Endothelial cell of hepatic sinusoid (primary cell): ENCODE measurements around the gene OGN.

ENCODE experiments used
- in situ Hi-C: cut with HindIII; loops from 2 replicates; pipeline ENCODE4 v1.10.0; 2017; ENCODE audit warnings: low sequenced_read_pairs

Gene OGN

GRCh38 chr9:92406477-92406876 lies 2.1 kb upstream of the OGN start:
- in situ Hi-C loops: no loop called here

DNA sequence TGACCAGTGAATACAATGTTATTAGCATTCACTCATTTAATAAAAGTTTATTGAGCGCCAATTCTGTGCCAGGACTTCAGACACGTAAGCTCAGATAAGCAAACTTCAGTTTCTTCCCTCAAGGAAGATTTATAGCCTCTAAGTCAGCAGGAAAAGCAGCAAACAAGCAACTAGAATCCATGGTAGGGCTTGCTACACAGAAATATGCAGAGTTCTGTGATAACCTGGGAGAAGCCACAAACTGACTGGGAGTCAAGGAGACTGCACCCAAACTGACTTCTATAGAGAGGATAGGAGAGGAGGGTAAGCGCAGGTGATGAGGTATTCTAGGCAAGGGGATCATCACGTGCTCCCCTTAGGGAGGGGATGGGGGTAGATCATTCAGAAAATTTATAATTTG lies 1.4 kb upstream of the OGN start:
- in situ Hi-C loops: no loop called here

DNA sequence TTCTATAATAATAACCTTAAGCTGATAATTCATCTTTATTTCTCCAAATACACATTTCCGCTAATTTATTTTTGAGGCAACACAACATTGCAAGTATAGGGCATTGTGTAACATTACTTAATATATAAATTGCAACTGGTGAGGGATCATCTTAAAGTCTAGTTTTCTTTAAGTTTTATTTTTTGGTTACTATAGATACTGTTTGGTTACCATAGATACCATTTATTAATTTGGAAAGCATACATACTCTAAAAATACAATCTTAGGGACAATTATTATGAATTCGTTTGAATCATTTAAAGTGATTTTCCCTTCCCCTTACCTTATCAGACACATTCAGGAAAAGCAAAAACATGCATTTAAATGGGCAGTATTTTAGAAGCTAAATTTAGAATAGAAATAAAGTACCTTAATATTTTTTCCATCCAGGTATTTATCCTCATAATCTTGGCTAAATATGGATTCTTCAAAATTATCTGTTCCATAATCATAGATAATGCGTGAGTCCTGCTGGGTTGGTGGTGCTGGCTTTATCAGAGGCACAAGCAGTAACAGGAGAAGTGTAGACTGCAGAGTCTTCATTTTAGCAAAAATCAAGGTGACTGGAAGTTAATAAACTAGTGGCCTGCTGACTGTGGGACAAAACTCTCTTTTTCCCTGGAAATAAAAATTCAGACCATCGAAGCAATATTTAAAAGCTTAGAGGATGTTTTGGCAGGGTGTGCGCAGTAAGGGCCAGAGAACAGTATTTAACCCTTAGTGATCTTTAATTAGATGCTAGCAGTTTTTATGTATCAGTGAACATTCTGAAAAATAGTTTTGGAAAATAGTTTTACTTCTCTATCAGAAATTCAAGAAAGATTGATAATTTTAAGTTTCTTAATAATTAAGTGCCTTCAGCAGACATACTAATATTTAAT lies 1.3 kb downstream of the OGN start:
- in situ Hi-C loops: no loop called here

DNA sequence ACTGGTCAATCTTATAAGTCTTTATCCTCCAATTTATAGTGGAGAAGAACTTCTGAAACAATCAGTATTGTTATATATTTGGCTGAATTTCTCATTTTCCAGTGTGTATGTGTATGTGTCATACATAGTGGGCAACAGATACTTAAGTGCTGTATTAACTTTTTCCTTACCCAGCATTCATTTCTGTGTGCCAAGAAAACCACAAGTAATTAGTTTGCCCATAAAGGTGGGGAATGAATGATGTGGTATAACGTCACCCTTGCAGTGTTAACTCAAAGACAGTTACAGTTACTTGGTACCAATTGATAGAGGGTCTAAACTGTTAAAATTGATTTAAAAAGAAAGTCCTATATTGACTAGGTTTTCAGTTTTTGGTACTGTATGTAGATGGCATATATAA lies 2.0 kb downstream of the OGN start:
- in situ Hi-C loops: no loop called here

DNA sequence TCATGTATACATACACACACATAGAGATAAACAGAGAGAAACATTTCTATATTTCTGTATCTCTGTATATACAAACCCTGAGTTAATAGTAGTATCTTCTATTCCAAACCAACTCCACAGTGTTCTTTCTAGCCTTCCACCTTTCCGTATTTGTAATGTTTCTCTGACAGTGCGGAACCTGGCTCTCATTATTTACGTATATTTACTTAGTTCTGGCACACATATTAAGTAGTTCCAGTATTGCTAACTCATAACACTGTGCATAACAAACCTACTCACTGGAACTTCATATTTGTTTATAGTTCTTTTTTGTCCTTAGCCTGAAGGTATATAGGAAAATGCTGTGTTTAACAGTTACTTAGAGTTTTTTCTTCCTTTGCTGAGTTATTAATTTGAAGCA lies 6.5 kb downstream of the OGN start:
- in situ Hi-C loops: loop anchor here (25.0 kb wide), 1 partner anchor 89 kb away; the partner anchor contains the start of gene ASPN

DNA sequence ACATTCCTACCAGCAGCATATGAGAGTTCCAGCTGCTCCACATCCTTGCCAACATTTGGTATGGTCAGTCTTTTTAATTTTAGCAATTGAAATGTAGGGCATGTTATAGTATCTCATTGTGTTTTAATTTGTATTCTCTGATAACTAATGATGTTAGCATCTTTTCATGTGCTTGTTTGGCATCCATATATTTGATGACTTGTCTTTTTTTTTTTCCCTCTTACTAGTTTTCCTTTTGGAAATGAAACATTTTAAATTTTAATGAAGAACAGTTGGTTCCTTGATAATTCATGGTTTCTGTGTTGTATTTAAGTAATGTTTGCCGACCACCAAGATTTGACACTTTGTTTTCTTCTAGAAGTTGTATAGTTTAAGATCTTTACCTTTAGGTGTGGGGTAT lies 8.8 kb downstream of the OGN start:
- in situ Hi-C loops: loop anchor here (25.0 kb wide), 1 partner anchor 92 kb away; the partner anchor contains the start of gene ASPN

GRCh38 chr9:92393686-92394085 lies 10.7 kb downstream of the OGN start:
- in situ Hi-C loops: loop anchor here (25.0 kb wide), 1 partner anchor 94 kb away; the partner anchor contains the start of gene ASPN

DNA sequence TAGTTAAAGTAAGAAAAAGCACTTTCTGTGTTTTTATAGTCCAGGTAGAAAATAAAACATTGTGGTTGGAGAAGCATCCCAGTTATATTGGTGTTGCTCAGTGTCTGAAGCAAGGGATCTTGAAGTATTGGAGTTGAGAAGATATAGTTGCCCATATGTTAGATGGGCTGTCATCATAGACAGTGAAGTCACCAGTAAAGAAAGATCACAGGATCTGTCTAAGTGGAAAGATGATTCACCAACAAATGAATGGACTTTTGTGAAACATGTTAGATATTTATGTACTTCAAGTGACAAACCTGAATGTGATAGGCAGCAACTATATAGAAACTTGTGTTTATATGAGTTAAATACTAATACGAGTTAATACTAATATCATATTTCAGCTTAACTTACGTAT lies 11.7 kb downstream of the OGN start:
- in situ Hi-C loops: loop anchor here (25.0 kb wide), 1 partner anchor 95 kb away; the partner anchor contains the start of gene ASPN

DNA sequence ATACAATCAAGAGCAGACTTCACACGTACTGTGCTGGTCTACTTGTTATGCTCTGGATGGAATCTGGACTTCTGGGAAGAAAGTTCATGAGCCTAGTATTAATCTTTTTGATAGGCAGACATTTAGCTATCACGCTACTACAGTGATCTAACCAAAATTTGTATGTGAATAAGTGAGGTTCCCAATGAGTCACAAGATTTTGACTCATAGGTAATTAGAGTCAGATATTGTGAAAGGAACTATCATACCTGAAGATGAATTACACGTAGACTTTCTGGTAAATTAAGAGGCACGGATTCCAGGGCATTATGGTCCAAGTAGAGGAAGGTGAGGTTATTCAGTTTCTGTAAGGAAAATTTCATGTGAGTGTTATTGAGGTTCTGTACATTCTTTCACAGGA lies 18.4 kb downstream of the OGN start:
- in situ Hi-C loops: loop anchor here (25.0 kb wide), 1 partner anchor 101 kb away; the partner anchor contains the start of gene ASPN

- in situ Hi-C loops: loop anchor here (25.0 kb wide), 1 partner anchor 102 kb away; the partner anchor contains the start of gene ASPN
Observed at GRCh38 chr9:92385477-92385876, 18.9 kb downstream of the OGN start.

- in situ Hi-C loops: loop anchor here (25.0 kb wide), 1 partner anchor 102 kb away; the partner anchor contains the start of gene ASPN
Observed at GRCh38 chr9:92385001-92385400, 19.4 kb downstream of the OGN start.

GRCh38 chr9:92384375-92384774 lies 20.0 kb downstream of the OGN start:
- in situ Hi-C loops: loop anchor here (25.0 kb wide), 1 partner anchor 103 kb away; the partner anchor contains the start of gene ASPN

GRCh38 chr9:92381775-92382174 lies 22.6 kb downstream of the OGN start:
- in situ Hi-C loops: loop anchor here (25.0 kb wide), 1 partner anchor 106 kb away; the partner anchor contains the start of gene ASPN

GRCh38 chr9:92380603-92381002 lies 23.8 kb downstream of the OGN start:
- in situ Hi-C loops: loop anchor here (25.0 kb wide), 1 partner anchor 107 kb away; the partner anchor contains the start of gene ASPN

DNA sequence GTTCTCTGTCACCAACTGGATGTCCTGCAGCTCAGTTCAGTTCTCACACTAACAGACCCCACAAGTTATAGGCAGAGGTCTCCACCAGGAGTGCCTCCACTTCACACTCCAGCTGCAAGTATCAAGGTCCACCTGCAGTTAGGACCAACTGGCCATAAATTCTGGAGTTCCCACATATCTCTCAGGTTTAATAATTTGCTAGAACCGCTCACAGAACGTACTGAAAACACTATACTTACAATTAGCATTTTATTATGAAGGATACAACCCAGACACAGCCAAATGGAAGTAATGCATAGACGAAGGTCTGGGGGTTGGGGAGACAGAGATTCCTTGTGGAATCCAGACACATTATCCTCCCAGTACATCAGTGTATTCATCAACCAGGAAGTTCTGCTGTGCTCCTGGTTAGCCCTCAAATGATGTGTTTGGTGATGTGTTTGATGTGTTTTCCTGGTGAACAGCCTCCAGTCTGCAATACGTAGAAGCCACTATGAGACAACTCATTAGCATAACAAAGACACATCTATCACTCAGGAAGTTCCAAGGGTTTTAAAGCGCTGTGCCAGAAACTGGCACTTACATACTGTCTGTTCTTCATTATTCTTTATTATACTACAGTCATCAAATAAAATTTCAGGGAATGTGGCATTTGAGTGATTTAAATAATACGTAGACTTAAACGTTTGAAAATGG lies 25.4 kb downstream of the OGN start:
- in situ Hi-C loops: loop anchor here (25.0 kb wide), 1 partner anchor 108 kb away; the partner anchor contains the start of gene ASPN

- in situ Hi-C loops: loop anchor here (25.0 kb wide), 1 partner anchor 109 kb away; the partner anchor contains the start of gene ASPN
Observed at GRCh38 chr9:92377876-92378275, 26.5 kb downstream of the OGN start.

DNA sequence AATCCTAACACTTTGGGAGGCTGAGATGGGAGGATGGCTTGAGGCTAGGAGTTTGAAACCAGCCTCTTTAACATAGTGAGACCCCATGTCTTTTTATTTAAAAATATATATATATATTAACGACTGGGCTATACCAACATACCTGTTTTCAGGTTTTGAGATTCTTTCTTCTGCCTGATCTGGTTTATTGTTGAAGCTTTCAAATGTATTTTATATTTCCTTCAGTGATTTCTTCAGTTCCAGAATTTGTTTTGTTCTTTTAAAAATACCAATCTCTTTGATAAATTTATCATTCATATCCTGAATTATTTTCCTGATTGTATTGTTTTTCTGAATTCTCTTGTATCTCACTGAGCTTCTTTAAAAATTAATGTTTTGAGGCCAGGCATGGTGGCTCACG lies 31.2 kb downstream of the OGN start:
- in situ Hi-C loops: loop anchor here (25.0 kb wide), 1 partner anchor 214 kb away; no protein-coding TSS in a partner anchor

GRCh38 chr9:92369075-92369474 lies 35.3 kb downstream of the OGN start:
- in situ Hi-C loops: loop anchor here (25.0 kb wide), 1 partner anchor 218 kb away; no protein-coding TSS in a partner anchor

DNA sequence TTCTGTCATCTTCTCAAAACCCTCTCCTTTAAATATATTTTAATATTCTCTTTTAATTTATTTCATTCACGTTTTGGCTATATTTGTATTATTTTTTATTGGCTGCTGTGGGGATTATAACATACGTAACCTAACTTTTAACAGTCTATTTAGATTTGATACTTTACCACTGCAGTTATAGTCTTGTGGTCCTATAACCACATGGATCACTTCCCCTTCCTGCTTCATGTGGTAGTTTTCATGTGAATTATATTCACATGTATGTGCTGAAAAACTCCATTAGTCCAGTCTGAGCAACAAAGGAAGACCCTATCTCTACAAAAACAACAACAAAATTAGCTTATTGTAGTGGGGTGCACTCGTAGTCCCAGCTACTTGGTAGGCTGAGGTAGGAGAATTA lies 44.3 kb downstream of the OGN start:
- in situ Hi-C loops: loop anchor here (25.0 kb wide), 1 partner anchor 227 kb away; no protein-coding TSS in a partner anchor

GRCh38 chr9:92359394-92359995 lies 44.9 kb downstream of the OGN start:
- in situ Hi-C loops: loop anchor here (25.0 kb wide), 1 partner anchor 228 kb away; no protein-coding TSS in a partner anchor
